GM06990 (cell line): ENCODE data around the gene USP28.

Source experiments
- DNase-seq: peaks from one replicate; pipeline ENCODE4 v3.0.0-alpha.2; 2011; ENCODE audit not compliant: insufficient read length; ENCODE audit errors: extremely low read depth
- H3K27me3 ChIP-seq: replicated peaks from 2 replicates; pipeline ENCODE4 v1.6.0; 2011; ENCODE audit warnings: low read length; ENCODE audit not compliant: control insufficient read depth, insufficient read depth
- H3K36me3 ChIP-seq: 2 replicates; pipeline ENCODE4 v1.5.1; 2011; ENCODE audit warnings: low read length; ENCODE audit not compliant: control insufficient read depth, insufficient read depth
- H3K4me3 ChIP-seq: replicated peaks from 2 replicates; pipeline ENCODE4 v1.5.1; 2011; ENCODE audit warnings: low read depth, mild to moderate bottlenecking, control low read depth, low read length
- TF ChIP-seq, protein P1 (sequence below): IDR thresholded peaks from 2 replicates; pipeline ENCODE4 v1.5.1; 2011; ENCODE audit warnings: low read length, control low read depth, mild to moderate bottlenecking, inconsistent platforms; ENCODE audit not compliant: insufficient read depth, poor library complexity, severe bottlenecking

USP28 gene

DNA sequence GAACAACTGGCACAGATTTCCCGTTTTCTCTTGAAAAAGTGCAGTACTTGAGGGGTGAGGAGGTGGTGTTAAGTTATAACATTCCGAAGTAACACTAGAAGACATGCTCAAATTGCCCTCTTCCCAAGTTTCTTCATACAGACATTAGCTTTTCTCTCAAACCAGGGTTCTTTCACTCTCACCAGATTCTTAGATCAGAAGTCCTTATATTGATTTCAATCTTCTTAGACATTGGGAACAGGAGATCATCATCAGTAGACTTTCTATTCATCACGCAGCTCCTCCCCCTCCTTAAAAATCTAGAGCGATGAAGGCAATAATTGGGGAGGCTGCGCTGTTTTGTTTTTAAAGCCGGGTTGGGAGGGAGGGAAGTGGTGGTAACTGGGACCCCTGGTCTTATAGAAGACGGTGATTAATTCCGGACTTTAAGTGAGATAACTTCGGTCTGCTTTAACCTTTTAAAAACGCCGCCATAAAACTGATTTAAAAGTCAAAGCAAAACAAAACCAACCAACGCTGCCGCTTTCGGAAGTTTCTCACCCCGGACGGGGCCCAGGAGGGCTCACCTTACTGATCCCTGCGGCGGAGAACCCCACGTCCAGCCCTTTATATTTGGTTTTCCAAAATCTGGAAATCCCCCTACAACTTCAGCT lies 665 bp downstream of the USP28 start:
- Histone ChIP-seq H3K36me3 (no peaks in the 10 kb centered on the region; the same call in 1 of the 2 replicates), H3K4me3 (peak overlapping the region; percentile 75), H3K27me3 (no peaks in the 10 kb centered on the region)
- TF ChIP-seq, protein P1, sequence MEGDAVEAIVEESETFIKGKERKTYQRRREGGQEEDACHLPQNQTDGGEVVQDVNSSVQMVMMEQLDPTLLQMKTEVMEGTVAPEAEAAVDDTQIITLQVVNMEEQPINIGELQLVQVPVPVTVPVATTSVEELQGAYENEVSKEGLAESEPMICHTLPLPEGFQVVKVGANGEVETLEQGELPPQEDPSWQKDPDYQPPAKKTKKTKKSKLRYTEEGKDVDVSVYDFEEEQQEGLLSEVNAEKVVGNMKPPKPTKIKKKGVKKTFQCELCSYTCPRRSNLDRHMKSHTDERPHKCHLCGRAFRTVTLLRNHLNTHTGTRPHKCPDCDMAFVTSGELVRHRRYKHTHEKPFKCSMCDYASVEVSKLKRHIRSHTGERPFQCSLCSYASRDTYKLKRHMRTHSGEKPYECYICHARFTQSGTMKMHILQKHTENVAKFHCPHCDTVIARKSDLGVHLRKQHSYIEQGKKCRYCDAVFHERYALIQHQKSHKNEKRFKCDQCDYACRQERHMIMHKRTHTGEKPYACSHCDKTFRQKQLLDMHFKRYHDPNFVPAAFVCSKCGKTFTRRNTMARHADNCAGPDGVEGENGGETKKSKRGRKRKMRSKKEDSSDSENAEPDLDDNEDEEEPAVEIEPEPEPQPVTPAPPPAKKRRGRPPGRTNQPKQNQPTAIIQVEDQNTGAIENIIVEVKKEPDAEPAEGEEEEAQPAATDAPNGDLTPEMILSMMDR = no peak
- no peak for DNase-seq

GRCh38 chr11:113874096-113874495 lies 1.3 kb downstream of the USP28 start:
- H3K36me3 ChIP-seq = no peaks in the 10 kb centered on the region; the same call in 1 of the 2 replicates
- TF ChIP-seq, protein P1 = no peak
- peak overlapping the region; percentile 75 for H3K4me3 ChIP-seq
- DNase-seq = no peak
- H3K27me3 ChIP-seq = no peaks in the 10 kb centered on the region

DNA sequence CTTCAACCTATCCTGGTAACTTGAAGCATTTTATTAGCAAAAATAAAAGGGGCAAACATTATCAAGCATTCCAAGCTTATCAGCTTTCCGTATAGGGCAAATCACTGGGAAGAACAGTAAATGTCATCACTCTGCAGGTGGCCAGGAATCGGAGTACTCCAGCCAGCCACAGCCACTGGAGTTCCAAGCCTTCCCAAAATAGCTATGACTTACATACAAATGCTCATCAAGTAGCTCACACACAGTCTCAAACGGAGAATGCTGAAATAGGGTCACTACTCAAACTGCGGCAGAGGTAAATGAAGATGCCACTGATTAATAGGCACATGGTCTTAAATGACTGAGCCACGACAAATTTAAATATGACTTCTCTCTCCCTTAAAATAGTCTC lies 2.1 kb downstream of the USP28 start:
- DNase-seq = no peak
- no peaks in the 10 kb centered on the region; the same call in 1 of the 2 replicates for H3K36me3 ChIP-seq
- no peaks in the 10 kb centered on the region for H3K27me3 ChIP-seq
- no peak overlapping the region for H3K4me3 ChIP-seq
- TF ChIP-seq, protein P1 = no peak

- DNase-seq = no peak
- TF ChIP-seq, protein P1 = no peak
- H3K27me3 ChIP-seq = no peaks in the 10 kb centered on the region; the same call in 1 of the 2 replicates
- H3K36me3 ChIP-seq = no peaks in the 10 kb centered on the region; the same call in 1 of the 2 replicates
- H3K4me3 ChIP-seq = no peak overlapping the region
Observed at GRCh38 chr11:113871336-113871735, 4.0 kb downstream of the USP28 start.

GRCh38 chr11:113867843-113868503 lies 7.4 kb downstream of the USP28 start:
- TF ChIP-seq, protein P1 = no peak
- no peak for DNase-seq
- Histone ChIP-seq H3K36me3 (no peaks in the 10 kb centered on the region; the same call in 1 of the 2 replicates), H3K4me3 (no peak overlapping the region), H3K27me3 (no peaks in the 10 kb centered on the region; the same call in 1 of the 2 replicates)
